HEK293 (cell line): ENCODE data around the gene SERINC2.

Experiments
- KLF7 ChIP-seq: fragments of 450-650 bp; formaldehyde crosslinking; IDR thresholded peaks from 2 replicates; pipeline ENCODE4 v1.5.1; 2016; ENCODE audit warnings: missing biosample characterization, missing genetic modification characterization, borderline replicate concordance
- KLF8 ChIP-seq: fragments of 450-650 bp; formaldehyde crosslinking; IDR thresholded peaks from 2 replicates; pipeline ENCODE4 v1.5.1; 2016; ENCODE audit warnings: missing biosample characterization, missing genetic modification characterization
- SP7 ChIP-seq: fragments of 450-650 bp; formaldehyde crosslinking; IDR thresholded peaks from 2 replicates; pipeline ENCODE4 v1.5.1; 2016; ENCODE audit warnings: missing biosample characterization, missing genetic modification characterization
- ZBTB6 ChIP-seq: fragments of 450-650 bp; formaldehyde crosslinking; IDR thresholded peaks from 2 replicates; pipeline ENCODE4 v1.5.1; 2017; ENCODE audit warnings: missing biosample characterization, missing genetic modification characterization
- ZNF266 ChIP-seq: fragments of 450-650 bp; formaldehyde crosslinking; IDR thresholded peaks from 2 replicates; pipeline ENCODE4 v1.5.1; 2016; ENCODE audit warnings: missing biosample characterization, missing genetic modification characterization, low read depth
- ZNF292 ChIP-seq: fragments of 450-650 bp; formaldehyde crosslinking; IDR thresholded peaks from 2 replicates; pipeline ENCODE4 v1.5.1; 2016; ENCODE audit warnings: low read depth, missing biosample characterization, missing genetic modification characterization, borderline replicate concordance
- ZNF350 ChIP-seq: fragments of 450-650 bp; formaldehyde crosslinking; IDR thresholded peaks from 2 replicates; pipeline ENCODE4 v1.5.0; 2017; ENCODE audit warnings: missing biosample characterization, mild to moderate bottlenecking, missing genetic modification characterization
- ZNF48 ChIP-seq: fragments of 450-650 bp; formaldehyde crosslinking; IDR thresholded peaks from 2 replicates; pipeline ENCODE4 v1.5.1; 2016; ENCODE audit warnings: missing biosample characterization, missing genetic modification characterization
- ZNF654 ChIP-seq: fragments of 450-650 bp; formaldehyde crosslinking; IDR thresholded peaks from 2 replicates; pipeline ENCODE4 v1.5.1; 2016; ENCODE audit warnings: low read depth, missing biosample characterization, missing genetic modification characterization
- ZNF660 ChIP-seq: fragments of 450-650 bp; IDR thresholded peaks from 2 replicates; pipeline ENCODE4 v1.5.1; 2018; ENCODE audit warnings: missing biosample characterization, mild to moderate bottlenecking, missing genetic modification characterization
- ZNF670 ChIP-seq: fragments of 450-650 bp; formaldehyde crosslinking; IDR thresholded peaks from 2 replicates; pipeline ENCODE4 v1.5.1; 2016; ENCODE audit warnings: missing biosample characterization, missing genetic modification characterization, low read depth
- ZNF701 ChIP-seq: fragments of 450-650 bp; formaldehyde crosslinking; IDR thresholded peaks from 2 replicates; pipeline ENCODE4 v1.5.1; 2016; ENCODE audit warnings: missing biosample characterization, missing genetic modification characterization
- ZNF776 ChIP-seq: fragments of 450-650 bp; formaldehyde crosslinking; IDR thresholded peaks from 2 replicates; pipeline ENCODE4 v1.5.0; 2017; ENCODE audit warnings: missing biosample characterization, missing genetic modification characterization, borderline replicate concordance

The SERINC2 gene

GRCh38 chr1:31483012-31483946 lies 70.3 kb downstream of the SERINC2 start (continued):
- no peak for TF ChIP-seq KLF8
- no peak for TF ChIP-seq ZNF48 (tag by site-specific recombination)
- no peak for TF ChIP-seq ZNF701 (tag by site-specific recombination)
- no peak for TF ChIP-seq ZNF776 (tag by site-specific recombination)
- no peak for TF ChIP-seq ZNF670 (tag by site-specific recombination)
- TF ChIP-seq ZNF292 (tag by site-specific recombination): no peak
- TF ChIP-seq KLF7 (tag by site-specific recombination): no peak
- no peak for TF ChIP-seq ZNF660 (tag by site-specific recombination)
- TF ChIP-seq ZNF350: no peak
- TF ChIP-seq ZBTB6 (tag by site-specific recombination): no peak
- TF ChIP-seq SP7 (tag by site-specific recombination): peak; percentile 91
- no peak for TF ChIP-seq ZNF266 (tag by site-specific recombination)
- TF ChIP-seq ZNF654 (tag by site-specific recombination): no peak
